SK-MEL-5 (cell line): ENCODE data around the gene PZP. TPM values are rescaled to one million over a fixed set of nuclear protein-coding genes. Genes with fewer than 3 reads are reported as not detected.

Experiments used
- total RNA-seq: library from RNA; depleted of rRNA; stranded (reverse); fragments of >200 nt; shearing (Covaris generic); gene quantifications from 2 replicates; pipeline ENCODE4 v1.2.3, GENCODE V29; 2014; rRNA removed

The PZP gene
- total RNA-seq, 1 experiment from 2014 or later: not detected

Other genes with a start within 250 kb of the PZP start
- 5.1 and 5.8 TPM in 2 replicates for gene KLRG1, start 218.8 kb downstream of the PZP start, total RNA-seq
- gene A2M, start 92.5 kb downstream of the PZP start, total RNA-seq: 316 TPM in 2 replicates